GM12878 (cell line): ENCODE data around the gene GPC6. TPM values are rescaled to one million over a fixed set of nuclear protein-coding genes. Genes with fewer than 3 reads are reported as not detected.

Experiments
- ATAC-seq: fragments of 200-7000 bp; cut with Tn5 transposase; 3 replicates; pipeline ENCODE4 v1.9.1; 2020; ENCODE audit warnings: mild to moderate bottlenecking, moderate library complexity
- BruUV-seq: library from RNA; stranded (reverse); fragments of 400-500 nt; replicated peaks from 2 replicates; lab custom pipeline; 2021; lab: Mats Ljungman, UMichigan
- CTCF ChIA-PET: fragments of 300-600 bp; sonication (Branson Sonifier 250); formaldehyde crosslinking; extraction: SDS; loops from one replicate; lab custom pipeline; 2021; ENCODE audit warnings: inconsistent platforms; lab: Yijun Ruan, JAX
- POLR2A ChIA-PET: fragments of 350-600 bp; formaldehyde crosslinking; extraction: SDS; loops from one replicate; lab custom pipeline; 2021; ENCODE audit warnings: inconsistent platforms; lab: Charles Lee
- RAD21 ChIA-PET: fragments of 300-600 bp; sonication (Branson Sonifier 250); formaldehyde crosslinking; loops from one replicate; lab custom pipeline; 2023; ENCODE audit warnings: antibody characterized with exemption; ENCODE audit not compliant: unreplicated experiment; lab: Charles Lee
- SMC1A ChIA-PET: fragments of 300-600 bp; sonication (Branson Sonifier 250); formaldehyde crosslinking; loops from one replicate; lab custom pipeline; 2023; ENCODE audit not compliant: unreplicated experiment, uncharacterized antibody; lab: Charles Lee
- DNase-seq: peaks from one replicate; pipeline ENCODE4 v3.0.0-alpha.2; 2011; ENCODE audit warnings: low read depth, low spot score
- FAIRE-seq: peaks from 3 replicates; lab custom pipeline; 2011; peaks lifted over from hg19 to GRCh38; lab: Jason Lieb, UNC
- H2AFZ ChIP-seq: 2 replicates; pipeline ENCODE4 v1.6.0; 2011; ENCODE audit warnings: low read depth, low read length, control low read depth; ENCODE audit not compliant: control insufficient read depth
- H3K27ac ChIP-seq: 2 replicates; pipeline ENCODE4 v1.5.1; 2011; ENCODE audit warnings: control low read depth; ENCODE audit not compliant: control insufficient read depth, insufficient read depth
- H3K27me3 ChIP-seq, 2 experiments: replicated peaks in 1 of 2; 2 replicates each; pipeline versions ENCODE4 v1.6.0 to v1.6.1; 2011; ENCODE audit warnings: low read length in 1 of 2; ENCODE audit not compliant: control insufficient read depth in 2 of 2, insufficient read depth in 2 of 2
- H3K36me3 ChIP-seq, 2 experiments: 2 replicates each; pipeline ENCODE4 v1.5.1; 2011; ENCODE audit warnings: low read length in 1 of 2; ENCODE audit not compliant: control insufficient read depth in 2 of 2, insufficient read depth in 2 of 2
- H3K4me1 ChIP-seq: 2 replicates; pipeline ENCODE4 v1.6.1; 2011; ENCODE audit warnings: mild to moderate bottlenecking, low read length, moderate library complexity, mixed read lengths; ENCODE audit not compliant: control insufficient read depth, insufficient read depth
- H3K4me2 ChIP-seq: 2 replicates; pipeline ENCODE4 v1.6.0; 2011; ENCODE audit warnings: control low read depth; ENCODE audit not compliant: control insufficient read depth, insufficient read depth
- H3K4me3 ChIP-seq: fragments of 200-600 bp; sonication (generic); 2 replicates; pipeline ENCODE4 v1.5.1; 2016
- H3K79me2 ChIP-seq: 2 replicates; pipeline ENCODE4 v1.6.0; 2011; ENCODE audit warnings: low read length; ENCODE audit not compliant: control insufficient read depth, insufficient read depth
- H3K9ac ChIP-seq: 2 replicates; pipeline ENCODE4 v1.8.0; 2011; ENCODE audit warnings: low read length, control low read depth, mixed read lengths; ENCODE audit not compliant: control insufficient read depth, insufficient read depth
- H3K9me3 ChIP-seq: replicated peaks from 3 replicates; pipeline ENCODE4 v1.5.1; 2011; ENCODE audit warnings: mild to moderate bottlenecking, low read length; ENCODE audit not compliant: control insufficient read depth, insufficient read depth
- H4K20me1 ChIP-seq: 2 replicates; pipeline ENCODE4 v1.6.0; 2011; ENCODE audit not compliant: control insufficient read depth, insufficient read depth
- ATF3 ChIP-seq: IDR thresholded peaks from 2 replicates; pipeline ENCODE4 v1.6.1; 2011; ENCODE audit warnings: low read depth, mild to moderate bottlenecking, low read length, moderate library complexity, borderline replicate concordance; ENCODE audit errors: extremely low read depth
- CTCF ChIP-seq, 3 experiments: IDR thresholded peaks in 2 of 3; conservative IDR thresholded peaks in 1 of 3; 2 replicates each; pipeline ENCODE4 v1.5.1; 2011; ENCODE audit warnings: low read depth in 3 of 3, low read length in 3 of 3, mild to moderate bottlenecking in 3 of 3, control low read depth in 2 of 3, moderate library complexity in 2 of 3, inconsistent platforms in 1 of 3, mixed read lengths in 1 of 3; ENCODE audit not compliant: control insufficient read depth in 2 of 3, insufficient read depth in 1 of 3; ENCODE audit errors: extremely low read depth in 1 of 3
- ESRRA ChIP-seq: IDR thresholded peaks from 2 replicates; pipeline ENCODE4 v1.6.1; 2012; ENCODE audit warnings: mild to moderate bottlenecking, low read length, improper control_type of control experiment
- MEF2A ChIP-seq: IDR thresholded peaks from 2 replicates; pipeline ENCODE4 v1.6.1; 2011; ENCODE audit warnings: low read depth, mild to moderate bottlenecking, low read length, moderate library complexity; ENCODE audit not compliant: insufficient read depth
- MYC ChIP-seq: IDR thresholded peaks from 2 replicates; pipeline ENCODE4 v1.6.1; 2011; ENCODE audit warnings: mild to moderate bottlenecking, low read length, moderate library complexity, inconsistent platforms; ENCODE audit not compliant: insufficient read depth, insufficient replicate concordance, insufficient read length, severe bottlenecking
- RAD21 ChIP-seq: IDR thresholded peaks from 2 replicates; pipeline ENCODE4 v1.6.1; 2011; ENCODE audit warnings: mild to moderate bottlenecking, low read depth, low read length, moderate library complexity; ENCODE audit not compliant: insufficient read depth
- ZNF384 ChIP-seq: IDR thresholded peaks from 2 replicates; pipeline ENCODE4 v1.6.1; 2012; ENCODE audit warnings: low read depth, mild to moderate bottlenecking, low read length, improper control_type of control experiment, borderline replicate concordance
- WGBS: methylation state at CpG from one replicate; pipeline ENCODE4 v1.1.6; 2016; ENCODE audit warnings: low lambda C conversion rate; ENCODE audit not compliant: insufficient replicate concordance, insufficient coverage; ENCODE audit errors: missing lambda C conversion rate; 5-methylcytosine and 5-hydroxymethylcytosine counted together
- in situ Hi-C: fragments of 300-500 bp; cut with MboI; formaldehyde crosslinking; loops from 9 replicates; pipeline ENCODE4 v1.14.3; 2018; ENCODE audit warnings: mixed read lengths
- intact Hi-C: fragments of 100-400 bp; cut with micrococcal nuclease; formaldehyde crosslinking; loops from one replicate; pipeline ENCODE4 v1.14.2; 2022; ENCODE audit not compliant: unreplicated experiment
- polyA plus RNA-seq, 11 experiments: library from polyadenylated mRNA; depleted of rRNA in 4 of 11; unstranded in 6 of 11; stranded (reverse) in 5 of 11; fragments of >200 nt; fragmentation: Nextera tagmentation in 4 of 11; fragmentation: Illumina TruSeq in 1 of 11; extraction: Ambion mirVana in 4 of 11; extraction: Trizol in 1 of 11; gene quantifications; 1 replicate in 1 of 11; 2 replicates in 10 of 11; pipeline versions ENCODE4 v1.2.1 to v1.2.3, GENCODE V29; 2011 to 2016; ENCODE audit warnings: inconsistent platforms in 2 of 11, missing spikeins in 2 of 11, low read depth in 1 of 11
- total RNA-seq, 4 experiments: library from RNA; depleted of rRNA in 3 of 4; stranded (reverse); fragments of >200 nt in 3 of 4; fragmentation: Illumina TruSeq in 1 of 4; extraction: Trizol in 1 of 4; gene quantifications; 2 replicates each; pipeline versions ENCODE4 v1.2.1 to v1.2.3, GENCODE V29; 2013 to 2021

Gene GPC6
- total and polyA plus RNA-seq, 10 of the 15 experiments (the other 5 are each of a cell fraction or from before 2014, with no cell fraction given): 0.03 to 0.04 (median 0.03) TPM; not detected in 7

GRCh38 chr13:94345374-94346195 lies 1119.0 kb downstream of the GPC6 start:
- ATAC-seq: peak; percentile 45
- Histone ChIP-seq H3K9me3 (no peaks in the 10 kb centered on the region), H3K4me2 (no peak overlapping the region), H3K27ac (no peak overlapping the region), H4K20me1 (no peaks in the 10 kb centered on the region), H3K4me1 (no peaks in the 10 kb centered on the region), H3K9ac (no peak overlapping the region), H2AFZ (no peak overlapping the region), H3K4me3 (no peak overlapping the region), H3K36me3 (no peaks in the 10 kb centered on the region), H3K79me2 (no peaks in the 10 kb centered on the region), H3K27me3 (no peaks in the 10 kb centered on the region)
- DNase-seq: no peak
- no TSS peak for BruUV-seq
- TF ChIP-seq MYC (no peak), RAD21 (peak; percentile 57), MEF2A (no peak), ATF3 (no peak), ESRRA (no peak), CTCF (IDR thresholded peaks at IDR 0.05 in 2 of 3, conservative IDR thresholded peaks at IDR 0.05 in 1 of 3; ENCODE audit: control insufficient read depth in 2 of 3, extremely low read depth in 1 of 3, insufficient read depth in 1 of 3, low read depth in 3 of 3, low read length in 3 of 3) (peak in 2 of 3 experiments; percentile 1 to 14; a peak in 1 of 6 replicates), ZNF384 (no peak)
- ChIA-PET CTCF (interaction anchor here (1.8 kb wide), 1 partner anchor 16 kb away, joined by 6 read pairs; no protein-coding TSS in a partner anchor), SMC1A (interaction anchor here (1.0 kb wide), 1 partner anchor 16 kb away, joined by 3 read pairs; no protein-coding TSS in a partner anchor), RAD21 (no interaction called here), POLR2A (no interaction called here)
- in situ Hi-C loops (no loop called here), intact Hi-C loops (no loop called here)
- 37% methylated on average over 8 of the region's 8 CpGs for WGBS
- FAIRE-seq: peak; percentile 52
